ENCODE measurements around the gene SMCO2.

DNA sequence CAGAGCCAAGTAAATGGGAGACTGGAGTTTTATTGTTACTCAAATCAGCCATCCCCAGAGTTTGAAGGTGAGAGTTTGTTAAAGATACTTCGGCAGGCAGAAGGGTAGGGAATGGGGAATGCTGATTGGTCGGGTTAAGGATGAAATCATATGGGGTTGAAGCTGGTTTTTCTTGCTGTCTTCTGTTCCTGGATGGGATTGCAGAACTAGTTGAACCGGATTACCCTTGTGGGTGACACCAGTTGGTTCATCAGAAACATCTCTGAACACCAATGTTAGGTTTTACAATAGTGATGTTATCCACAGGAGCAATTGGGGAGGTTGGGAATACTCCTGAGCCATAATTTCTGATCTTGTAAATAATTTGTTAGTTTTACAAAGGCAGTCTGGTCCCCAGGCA is 18.7 kb upstream of the SMCO2 start:
- TF ChIP-seq TCF12 (IDR thresholded peaks at IDR 0.05; ENCODE audit: low read depth) (no peak), RAD21 (IDR thresholded peaks at IDR 0.05; ENCODE audit: low read depth) (no peak), YY1 (IDR thresholded peaks at IDR 0.05; ENCODE audit: low read depth) (no peak), REST (IDR thresholded peaks at IDR 0.05; ENCODE audit: low read depth) (no peak), TAF1 (IDR thresholded peaks at IDR 0.05; ENCODE audit: low read depth) (no peak), NFIC (IDR thresholded peaks at IDR 0.05) (no peak), EP300 (IDR thresholded peaks at IDR 0.05; ENCODE audit: borderline replicate concordance) (no peak), FOXM1 (IDR thresholded peaks at IDR 0.05; ENCODE audit: borderline replicate concordance, low read depth) (no peak), CEBPB (IDR thresholded peaks at IDR 0.05) (no peak)
